Progenitor cell of endocrine pancreas (in vitro differentiated cells): ENCODE measurements around the gene IPO13. TPM values are rescaled to one million over a fixed set of nuclear protein-coding genes. Genes with fewer than 3 reads are reported as not detected.

Experiments used
- DNase-seq: peaks from one replicate; pipeline ENCODE4 v3.0.0; 2021; ENCODE audit warnings: low spot score; ENCODE audit not compliant: unreplicated experiment
- H3K27ac Mint-ChIP-seq: 2 replicates; pipeline ENCODE4 v1.8.0; 2021; ENCODE audit warnings: mild to moderate bottlenecking, moderate library complexity, mixed read lengths
- H3K27me3 Mint-ChIP-seq: 2 replicates; pipeline ENCODE4 v1.8.0; 2021; ENCODE audit warnings: mixed read lengths
- H3K36me3 Mint-ChIP-seq: 2 replicates; pipeline ENCODE4 v1.8.0; 2022; ENCODE audit warnings: mixed read lengths; ENCODE audit not compliant: insufficient read depth
- H3K4me1 Mint-ChIP-seq: 2 replicates; pipeline ENCODE4 v1.8.0; 2021; ENCODE audit warnings: low read depth, mixed read lengths
- H3K4me3 Mint-ChIP-seq: 2 replicates; pipeline ENCODE4 v1.8.0; 2021; ENCODE audit warnings: low read depth, mild to moderate bottlenecking, moderate library complexity, mixed read lengths
- H3K9me3 Mint-ChIP-seq: 2 replicates; pipeline ENCODE4 v1.8.0; 2021; ENCODE audit warnings: low read depth, mixed read lengths
- CTCF ChIP-seq: fragments of 200-600 bp; sonication (generic); IDR thresholded peaks from one replicate; pipeline ENCODE4 v1.5.0; 2021; ENCODE audit warnings: antibody characterized with exemption, mild to moderate bottlenecking; ENCODE audit not compliant: unreplicated experiment
- total RNA-seq: library from RNA; stranded (reverse); gene quantifications from 2 replicates; pipeline ENCODE4 v1.2.1, GENCODE V29; 2021

IPO13 gene
- total RNA-seq, 1 donor from 2014 or later, result 34.6 TPM

GRCh38 chr1:43924516-43924915 is 22.2 kb upstream of the IPO13 start:
- peaks cover 4% of the 10 kb centered on the region for H3K27me3 Mint-ChIP-seq
- H3K27ac Mint-ChIP-seq, result no peak overlapping the region
- no peak overlapping the region for H3K4me3 Mint-ChIP-seq
- H3K4me1 Mint-ChIP-seq, result no peaks in the 10 kb centered on the region
- DNase-seq, result no peak
- no peak for TF ChIP-seq CTCF
- H3K36me3 Mint-ChIP-seq, result no peaks in the 10 kb centered on the region
- no peaks in the 10 kb centered on the region for H3K9me3 Mint-ChIP-seq

- no peaks in the 10 kb centered on the region for H3K9me3 Mint-ChIP-seq
- H3K36me3 Mint-ChIP-seq, result no peaks in the 10 kb centered on the region
- peaks cover 4% of the 10 kb centered on the region for H3K27me3 Mint-ChIP-seq
- no peak for DNase-seq
- no peak overlapping the region for H3K4me3 Mint-ChIP-seq
- no peak for TF ChIP-seq CTCF
- H3K4me1 Mint-ChIP-seq, result no peaks in the 10 kb centered on the region
- no peak overlapping the region for H3K27ac Mint-ChIP-seq
Observed at GRCh38 chr1:43925846-43926245, 20.9 kb upstream of the IPO13 start.

GRCh38 chr1:43930168-43930948 is 16.4 kb upstream of the IPO13 start:
- H3K4me3 Mint-ChIP-seq, result no peak overlapping the region
- peak; percentile 66 for TF ChIP-seq CTCF
- H3K36me3 Mint-ChIP-seq, result no peaks in the 10 kb centered on the region
- no peak overlapping the region for H3K27ac Mint-ChIP-seq
- H3K4me1 Mint-ChIP-seq, result peaks cover 6% of the 10 kb centered on the region
- H3K27me3 Mint-ChIP-seq, result peaks cover 28% of the 10 kb centered on the region
- no peaks in the 10 kb centered on the region for H3K9me3 Mint-ChIP-seq
- DNase-seq, result no peak

GRCh38 chr1:43930949-43931275 is 15.8 kb upstream of the IPO13 start:
- Mint-ChIP-seq H3K9me3 (no peaks in the 10 kb centered on the region), H3K4me1 (peaks cover 6% of the 10 kb centered on the region), H3K36me3 (no peaks in the 10 kb centered on the region), H3K27me3 (peaks cover 28% of the 10 kb centered on the region), H3K4me3 (no peak overlapping the region), H3K27ac (no peak overlapping the region)
- TF ChIP-seq CTCF, result no peak
- DNase-seq, result no peak

GRCh38 chr1:43931711-43932660 is 14.8 kb upstream of the IPO13 start:
- H3K36me3 Mint-ChIP-seq, result no peaks in the 10 kb centered on the region
- DNase-seq, result no peak
- no peak for TF ChIP-seq CTCF
- no peak overlapping the region for H3K4me3 Mint-ChIP-seq
- H3K27ac Mint-ChIP-seq, result no peak overlapping the region
- H3K9me3 Mint-ChIP-seq, result no peaks in the 10 kb centered on the region
- H3K4me1 Mint-ChIP-seq, result peaks cover 6% of the 10 kb centered on the region
- peaks cover 28% of the 10 kb centered on the region for H3K27me3 Mint-ChIP-seq
